ENCODE data around the gene TRIM5. TPM values are rescaled to one million over a fixed set of nuclear protein-coding genes. Genes with fewer than 3 reads are reported as not detected.

Gene TRIM5
- total RNA-seq, 2 donors from 2014 or later, result 17.4 to 36.9 TPM

GRCh38 chr11:5622802-5623201 lies 62.1 kb downstream of the TRIM5 start:
- intact Hi-C loops (cut with DNase I), result loop anchor here (10.0 kb wide), 1 partner anchor 62 kb away; the partner anchor contains the start of genes TRIM22 and TRIM5
- Histone ChIP-seq H3K4me3 (no peak overlapping the region), H3K36me3 (no peaks in the 10 kb centered on the region), H3K9me3 (no peaks in the 10 kb centered on the region), H3K27ac (no peak overlapping the region), H3K27me3 (replicated peaks; ENCODE audit: insufficient read depth) (no peaks in the 10 kb centered on the region), H3K4me1 (replicated peaks) (no peaks in the 10 kb centered on the region)
- TF ChIP-seq POLR2A (IDR thresholded peaks at IDR 0.05) (no peak), POLR2AphosphoS5 (IDR thresholded peaks at IDR 0.05) (no peak), CTCF (IDR thresholded peaks at IDR 0.05) (no peak)
- WGBS, result 96% methylated on average over 3 of the region's 3 CpGs
- DNase-seq (ENCODE audit: low spot score), result no peak

GRCh38 chr11:5621580-5621979 lies 63.3 kb downstream of the TRIM5 start:
- Histone ChIP-seq H3K4me1 (replicated peaks) (no peaks in the 10 kb centered on the region), H3K36me3 (no peaks in the 10 kb centered on the region), H3K9me3 (no peaks in the 10 kb centered on the region), H3K27me3 (replicated peaks; ENCODE audit: insufficient read depth) (no peaks in the 10 kb centered on the region), H3K4me3 (no peak overlapping the region), H3K27ac (no peak overlapping the region)
- no peak for DNase-seq (ENCODE audit: low spot score)
- intact Hi-C loops (cut with DNase I), result loop anchor here (10.0 kb wide), 1 partner anchor 63 kb away; the partner anchor contains the start of genes TRIM22 and TRIM5
- TF ChIP-seq CTCF (IDR thresholded peaks at IDR 0.05), result no peak
- TF ChIP-seq POLR2A (IDR thresholded peaks at IDR 0.05), result no peak
- TF ChIP-seq POLR2AphosphoS5 (IDR thresholded peaks at IDR 0.05), result no peak

GRCh38 chr11:5620651-5621521 lies 64.0 kb downstream of the TRIM5 start:
- H3K27me3 ChIP-seq (replicated peaks; ENCODE audit: insufficient read depth), result no peaks in the 10 kb centered on the region
- no peak overlapping the region for H3K4me3 ChIP-seq
- TF ChIP-seq CTCF (IDR thresholded peaks at IDR 0.05) (no peak), POLR2AphosphoS5 (IDR thresholded peaks at IDR 0.05) (peak; percentile 60)
- 18% methylated on average over 3 of the region's 3 CpGs for WGBS
- H3K4me1 ChIP-seq (replicated peaks), result no peaks in the 10 kb centered on the region
- H3K36me3 ChIP-seq, result no peaks in the 10 kb centered on the region
- H3K9me3 ChIP-seq, result no peaks in the 10 kb centered on the region
- peak overlapping the region in 1 of 2 donors; percentile 50 for H3K27ac ChIP-seq
- DNase-seq (ENCODE audit: low spot score), result peak; percentile 43
- intact Hi-C loops (cut with DNase I), result loop anchor here (10.0 kb wide), 1 partner anchor 64 kb away; the partner anchor contains the start of genes TRIM22 and TRIM5

GRCh38 chr11:5618807-5619206 lies 66.1 kb downstream of the TRIM5 start:
- H3K27ac ChIP-seq, result no peak overlapping the region
- no peaks in the 10 kb centered on the region for H3K36me3 ChIP-seq
- DNase-seq (ENCODE audit: low spot score), result no peak
- H3K9me3 ChIP-seq, result no peaks in the 10 kb centered on the region
- H3K4me3 ChIP-seq, result no peak overlapping the region
- intact Hi-C loops (cut with DNase I), result no loop called here
- no peaks in the 10 kb centered on the region for H3K4me1 ChIP-seq (replicated peaks)
- no peaks in the 10 kb centered on the region for H3K27me3 ChIP-seq (replicated peaks; ENCODE audit: insufficient read depth)
- WGBS, result 82% methylated on average over 3 of the region's 3 CpGs
- no peak for TF ChIP-seq POLR2A (IDR thresholded peaks at IDR 0.05)
- no peak for TF ChIP-seq POLR2AphosphoS5 (IDR thresholded peaks at IDR 0.05)
- TF ChIP-seq CTCF (IDR thresholded peaks at IDR 0.05), result no peak

Other genes with a start within 250 kb of the TRIM5 start
- gene OR51I1, start 243.6 kb downstream of the TRIM5 start, total RNA-seq, result 1 to 10 TPM in 1 of 2 donors, not detected in 1; 1.1 TPM
- not detected for gene OR51I2, start 235.8 kb downstream of the TRIM5 start, total RNA-seq
- gene OR52D1, start 196.4 kb downstream of the TRIM5 start, total RNA-seq, result not detected
- gene UBQLN3, start 175.1 kb downstream of the TRIM5 start, total RNA-seq, result 10 to 100 TPM in 1 of 2 donors, 1 to 10 TPM in 1; 2.8 to 13.5 TPM
- 1 to 10 TPM in 1 of 2 donors, under 1 TPM in 1; 0.68 to 1.6 TPM for gene UBQLNL, start 168.4 kb downstream of the TRIM5 start, total RNA-seq
- under 1 TPM in 1 of 2 donors, not detected in 1; 0.57 TPM for gene OR52H1, start 136.5 kb downstream of the TRIM5 start, total RNA-seq
- gene OR52B6, start 104.2 kb downstream of the TRIM5 start, total RNA-seq, result not detected
- 1 to 10 TPM; 4.8 to 6.3 TPM for gene TRIM6, start 88.4 kb downstream of the TRIM5 start, total RNA-seq
- 10 to 100 TPM; 10.3 to 15.5 TPM for gene TRIM34, start 60.1 kb downstream of the TRIM5 start, total RNA-seq
- gene TRIM22, start 4.7 kb upstream of the TRIM5 start, total RNA-seq, result 10 to 100 TPM; 32.8 to 47.4 TPM
- gene OR56B1, start 51.4 kb upstream of the TRIM5 start, total RNA-seq, result not detected
- not detected for gene OR52N4, start 69.2 kb upstream of the TRIM5 start, total RNA-seq
- not detected for gene OR52N5, start 98.3 kb upstream of the TRIM5 start, total RNA-seq
- gene OR52N1, start 106.2 kb upstream of the TRIM5 start, total RNA-seq, result not detected
- gene OR52N2, start 123.8 kb upstream of the TRIM5 start, total RNA-seq, result not detected
- gene OR52E6, start 156.8 kb upstream of the TRIM5 start, total RNA-seq, result not detected
- gene OR52E8, start 172.6 kb upstream of the TRIM5 start, total RNA-seq, result not detected
- not detected for gene OR52E4, start 195.6 kb upstream of the TRIM5 start, total RNA-seq
- not detected for gene OR52E5, start 208.1 kb upstream of the TRIM5 start, total RNA-seq